Endothelial cell of hepatic sinusoid (primary cell): ENCODE results near the gene LITAF.
"Not testable (repeated sequence)": the region's sequence is repeated elsewhere in the genome, so short reads cannot be mapped to it uniquely, and the experiment has no call there.

Source experiments
- in situ Hi-C: cut with HindIII; loops from 2 replicates; pipeline ENCODE4 v1.10.0; 2017; ENCODE audit warnings: low sequenced_read_pairs

Gene LITAF

DNA sequence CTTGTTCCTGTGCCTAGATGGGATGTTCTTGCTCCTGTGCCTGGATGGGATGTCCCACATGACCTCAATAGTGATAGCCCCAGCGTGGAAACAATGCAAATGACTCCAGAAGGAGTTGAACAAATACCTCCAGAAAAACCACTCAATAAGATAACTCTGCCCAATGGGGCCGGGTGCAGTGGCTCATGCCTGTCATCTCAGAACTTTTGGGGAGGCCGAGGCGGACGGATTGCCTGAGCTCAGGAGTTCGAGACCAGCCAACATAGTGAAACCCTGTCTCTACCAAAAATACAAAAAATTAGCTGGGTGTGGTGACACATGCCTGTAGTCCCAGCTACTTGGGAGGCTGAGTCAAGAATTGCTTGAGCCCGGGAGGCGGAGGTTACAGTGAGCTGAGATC lies 15.2 kb upstream of the LITAF start:
- in situ Hi-C loops: loop anchor here (5.0 kb wide), 1 partner anchor 70 kb away; no protein-coding TSS in a partner anchor

DNA sequence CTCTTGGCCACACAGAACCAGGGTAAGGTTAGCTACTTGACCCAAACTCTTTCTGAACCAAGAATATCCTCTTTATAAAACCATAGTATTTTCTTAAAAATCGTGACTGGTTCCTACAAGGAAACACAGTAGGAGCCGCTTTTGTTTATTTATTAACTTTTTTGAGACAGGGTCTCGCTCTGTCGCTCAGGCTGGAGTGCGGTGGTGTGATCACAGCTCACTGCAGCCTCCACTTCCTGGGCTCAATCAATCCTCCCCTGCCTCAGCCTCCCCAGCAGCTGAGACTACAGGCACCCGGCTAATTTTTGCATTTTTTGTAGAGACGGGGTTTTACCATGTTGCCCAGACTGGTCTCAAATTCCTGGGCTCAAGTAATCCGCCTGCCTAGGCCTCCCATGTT lies 14.7 kb upstream of the LITAF start:
- in situ Hi-C loops: loop anchor here (5.0 kb wide), 1 partner anchor 71 kb away; no protein-coding TSS in a partner anchor

- in situ Hi-C loops: no loop called here
Measured at GRCh38 chr16:11599579-11599978, 12.9 kb upstream of the LITAF start.

DNA sequence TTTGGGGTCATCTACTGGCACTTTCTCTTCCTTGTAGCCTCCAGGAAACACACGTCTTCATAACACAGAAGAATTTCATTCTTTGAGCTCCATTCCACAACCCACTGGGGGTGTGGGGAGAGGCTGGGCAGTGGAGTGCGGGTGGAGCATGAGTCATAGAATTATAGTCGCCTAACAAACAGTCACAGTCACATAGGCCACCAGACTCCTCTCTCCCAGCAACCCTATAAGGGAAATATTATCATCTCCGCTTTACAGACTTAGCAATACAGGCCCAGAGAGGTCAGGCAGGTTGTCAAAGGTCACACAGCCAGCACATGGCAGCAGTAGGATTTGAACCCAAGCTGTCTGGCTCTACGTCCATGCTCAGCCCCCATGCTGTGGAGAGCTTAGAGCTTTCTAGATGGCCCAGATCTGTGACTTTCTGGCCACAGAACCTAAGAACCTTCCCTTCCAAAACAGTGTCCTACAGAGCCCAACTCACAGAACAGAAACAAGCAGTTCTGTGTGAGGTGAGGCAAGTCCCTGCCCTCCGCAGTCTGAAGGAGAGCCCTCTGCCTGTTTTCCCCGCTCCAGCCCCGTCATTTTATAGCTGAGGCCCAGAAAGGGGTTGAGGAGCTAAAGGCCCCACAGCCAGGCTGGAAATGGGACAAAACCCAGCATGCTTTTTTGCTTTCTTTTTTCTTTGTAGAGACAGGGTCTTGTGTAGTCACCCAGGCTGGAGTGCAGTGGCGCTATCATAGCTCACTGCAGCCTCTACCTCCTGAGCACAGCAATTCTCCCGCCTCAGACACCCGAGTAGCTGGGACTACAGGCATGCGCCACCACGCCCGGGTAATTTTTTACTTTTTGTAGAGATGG lies 10.7 kb upstream of the LITAF start:
- in situ Hi-C loops: no loop called here

- in situ Hi-C loops: no loop called here
Measured at GRCh38 chr16:11596572-11597226, 10.0 kb upstream of the LITAF start.

GRCh38 chr16:11593581-11593980 lies 6.9 kb upstream of the LITAF start:
- in situ Hi-C loops: no loop called here

- in situ Hi-C loops: not testable (repeated sequence)
Measured at GRCh38 chr16:11593076-11593475, 6.4 kb upstream of the LITAF start.

- in situ Hi-C loops: not testable (repeated sequence)
Measured at GRCh38 chr16:11591630-11592029, 4.9 kb upstream of the LITAF start.

- in situ Hi-C loops: no loop called here
Measured at GRCh38 chr16:11589198-11589550, 2.5 kb upstream of the LITAF start.

DNA sequence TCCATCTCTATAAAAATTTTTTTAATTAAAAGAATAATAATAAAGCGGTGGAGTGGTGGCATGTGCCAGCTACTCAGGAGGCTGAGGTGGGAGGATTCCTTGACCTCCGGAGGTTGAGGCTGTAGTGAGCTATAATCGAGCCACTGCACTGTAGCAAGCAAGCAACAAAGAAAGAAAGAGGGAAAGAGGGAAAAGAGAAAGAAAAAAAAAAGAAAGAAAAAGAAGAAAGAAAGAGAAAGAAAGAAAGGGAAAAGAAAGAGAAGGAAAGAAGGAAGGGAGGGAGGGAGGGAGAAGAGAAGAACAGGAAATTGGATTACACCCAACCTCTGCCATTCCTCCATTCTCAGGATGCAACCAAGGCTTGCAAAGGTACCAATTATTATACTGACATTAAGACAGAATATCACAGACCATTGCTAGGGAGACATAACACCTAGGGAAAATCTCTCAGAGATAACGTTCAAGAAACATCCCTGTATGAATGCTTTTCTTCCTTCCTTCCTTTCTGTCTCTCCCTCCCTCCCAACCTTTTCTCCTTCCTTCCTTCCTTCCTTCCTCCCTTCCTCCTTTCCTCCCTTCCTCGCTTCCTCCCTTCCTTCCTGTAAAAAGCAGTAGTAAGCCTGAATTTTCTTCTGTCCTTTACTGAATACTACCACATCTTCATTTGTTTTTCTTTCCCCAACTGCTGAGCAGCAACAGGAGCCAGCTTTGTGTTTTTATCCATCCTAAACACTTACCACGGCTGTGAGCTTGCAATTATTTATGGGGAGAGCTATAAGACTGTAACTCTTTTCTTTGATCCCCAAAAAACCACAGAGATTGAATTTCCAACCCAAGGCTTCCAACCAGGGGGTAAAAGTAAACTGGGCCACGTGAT lies 1.8 kb upstream of the LITAF start:
- in situ Hi-C loops: no loop called here

GRCh38 chr16:11587643-11588247 lies 1.0 kb upstream of the LITAF start:
- in situ Hi-C loops: no loop called here

DNA sequence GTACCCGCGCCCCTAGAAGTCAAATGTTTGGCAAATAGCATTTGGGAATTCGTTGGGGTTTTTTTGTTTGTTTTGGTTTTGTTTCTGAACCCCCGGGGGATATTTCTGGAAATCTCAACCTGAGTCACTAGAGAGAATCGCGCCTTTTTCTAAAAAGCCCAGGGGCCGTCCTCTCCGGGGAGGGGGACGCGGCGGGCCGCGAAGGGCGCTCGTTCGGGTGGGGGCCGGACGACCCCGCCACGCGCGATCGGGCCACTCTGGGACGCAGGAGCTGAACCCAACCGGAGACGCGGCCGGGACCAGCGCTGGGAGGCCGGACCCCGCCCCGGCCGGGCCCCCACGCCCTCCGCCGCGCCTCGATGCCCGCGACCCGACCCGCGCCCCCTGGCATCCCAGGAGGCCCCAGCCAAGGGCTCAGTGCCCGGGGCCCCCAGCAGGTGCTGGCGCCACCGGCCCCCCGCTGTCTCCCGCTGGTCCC lies 302 bp downstream of the LITAF start:
- in situ Hi-C loops: no loop called here

DNA sequence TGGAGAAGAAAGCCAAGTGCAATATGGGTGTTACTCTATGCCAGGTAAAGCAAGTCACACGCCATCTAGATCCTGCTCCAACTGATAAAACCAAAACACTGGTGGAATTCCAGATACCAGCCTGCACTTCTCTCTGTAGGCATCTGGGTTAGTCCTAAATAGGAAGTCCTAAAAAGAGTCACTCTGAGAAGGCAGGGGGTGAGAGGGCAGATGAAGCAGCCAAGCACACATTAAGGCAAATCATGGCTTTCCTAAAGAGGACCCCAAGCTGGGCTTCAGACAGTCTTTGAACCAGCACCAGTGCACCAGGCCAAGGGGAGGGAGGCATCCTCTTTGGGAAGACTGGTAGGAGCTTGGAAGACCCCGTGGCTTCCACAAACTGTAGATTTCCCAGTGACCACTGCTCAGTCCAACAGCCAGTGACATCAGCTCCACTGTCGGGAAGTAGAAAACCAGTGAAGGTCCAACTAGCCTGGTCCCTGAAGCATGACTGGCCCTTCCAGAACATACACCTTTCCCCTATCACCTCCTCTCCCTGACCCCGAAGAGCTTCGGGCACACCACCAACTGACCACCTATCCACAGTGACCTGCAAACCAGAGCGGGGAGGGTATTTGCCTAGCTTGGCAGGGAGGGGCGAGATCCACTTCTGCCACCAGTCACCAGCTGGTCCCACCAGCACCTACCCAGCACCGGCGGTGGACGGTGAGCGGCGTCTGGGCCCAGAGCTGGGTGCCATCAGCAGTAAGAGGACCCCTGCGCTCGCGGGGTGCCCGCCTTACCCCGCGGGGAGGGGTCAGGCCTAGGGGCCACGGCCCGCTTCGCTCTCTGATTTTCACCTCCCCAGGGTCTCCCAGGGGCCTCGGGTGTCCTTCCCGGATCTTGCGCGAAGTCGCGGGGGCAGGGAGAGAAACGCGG lies 1.0 kb downstream of the LITAF start:
- in situ Hi-C loops: no loop called here

- in situ Hi-C loops: no loop called here
Measured at GRCh38 chr16:11583889-11584565, 2.7 kb downstream of the LITAF start.

- in situ Hi-C loops: no loop called here
Measured at GRCh38 chr16:11583166-11583565, 3.6 kb downstream of the LITAF start.

DNA sequence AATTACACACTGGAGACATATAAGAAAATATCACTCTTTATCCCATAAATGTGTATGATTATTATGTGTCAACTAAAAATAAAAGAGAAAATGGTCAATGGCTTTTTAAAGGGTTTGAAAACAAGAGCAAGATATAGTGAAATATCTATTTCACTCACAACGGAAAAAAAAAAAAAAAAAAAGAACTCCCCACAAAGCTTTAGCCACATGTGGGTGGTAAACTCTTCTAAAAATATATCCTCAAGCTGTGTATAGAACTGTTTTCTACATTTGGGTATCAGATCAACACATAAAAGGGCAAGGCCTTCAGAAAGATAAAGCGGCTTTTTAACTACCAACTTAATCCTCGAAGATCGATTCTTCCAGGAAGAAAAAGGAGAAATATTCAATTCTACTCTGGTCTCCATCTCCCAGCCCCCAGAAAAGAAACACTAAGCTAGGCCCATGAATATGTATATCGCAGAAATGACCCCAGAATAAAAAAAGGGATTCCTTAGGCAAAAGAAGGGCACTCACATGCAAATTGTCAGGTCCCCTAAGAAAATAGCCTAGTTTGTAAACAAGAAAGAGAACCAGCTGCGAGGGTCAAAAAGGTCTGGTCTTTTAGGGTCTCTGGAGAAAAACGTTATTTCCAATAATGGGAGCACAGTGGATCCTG lies 4.4 kb downstream of the LITAF start:
- in situ Hi-C loops: no loop called here

DNA sequence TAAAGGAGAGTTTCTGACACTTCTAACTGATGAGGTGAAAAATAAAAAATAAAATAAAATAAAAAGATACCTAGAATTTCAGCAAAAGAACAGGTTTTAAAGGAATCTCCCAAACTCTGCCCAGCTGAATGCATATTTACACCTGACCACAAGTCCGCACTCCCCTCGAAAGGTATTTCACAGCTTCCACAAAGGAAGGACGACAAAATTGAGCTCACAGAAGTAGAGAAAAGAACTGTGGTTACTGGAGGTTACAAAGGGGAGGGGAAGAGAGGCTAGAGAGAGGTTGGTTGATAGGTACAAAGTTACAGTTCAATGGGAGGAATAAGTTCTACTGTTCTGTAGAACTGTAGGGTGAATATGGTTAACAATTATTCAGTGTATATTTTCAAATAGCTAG lies 5.0 kb downstream of the LITAF start:
- in situ Hi-C loops: no loop called here

DNA sequence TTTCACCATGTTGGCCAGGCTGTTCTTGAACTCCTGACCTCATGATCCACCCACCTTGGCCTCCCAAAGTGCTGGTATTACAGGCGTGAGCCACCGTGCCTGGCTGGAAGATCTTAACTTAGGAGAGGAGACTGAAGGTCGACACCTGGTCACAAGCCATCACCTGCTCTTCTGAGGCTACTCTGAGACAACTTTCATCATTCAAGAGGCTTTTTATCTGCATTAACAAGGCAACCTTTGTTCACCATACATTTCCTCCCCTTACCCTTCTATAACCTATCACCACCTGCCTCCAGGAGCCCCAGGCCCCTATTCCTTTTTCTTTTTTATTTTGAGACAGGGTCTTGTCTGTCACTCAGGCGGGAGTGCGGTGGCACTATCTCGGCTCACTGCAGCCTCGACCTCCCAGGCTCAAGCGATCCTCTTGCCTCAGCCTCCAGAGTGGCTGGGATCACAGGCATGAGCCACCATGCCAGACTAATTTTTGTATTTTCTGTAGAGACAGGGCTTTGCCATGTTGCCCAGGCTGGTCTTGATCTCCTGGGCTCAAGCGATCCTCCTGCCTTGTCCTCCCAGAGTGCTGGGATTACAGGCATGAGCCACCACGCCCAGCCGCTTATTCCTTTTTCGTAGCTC lies 6.2 kb downstream of the LITAF start:
- in situ Hi-C loops: no loop called here
